GDM1 (cell line): Measurements from ENCODE around the gene KIZ.
"Not testable (repeated sequence)": the region's sequence is repeated elsewhere in the genome, so short reads cannot be mapped to it uniquely, and the experiment has no call there.

Experiments used
- DNase-seq: peaks from one replicate; lab custom pipeline; 2025; lab: John Stamatoyannopoulos, UW

KIZ gene

DNA sequence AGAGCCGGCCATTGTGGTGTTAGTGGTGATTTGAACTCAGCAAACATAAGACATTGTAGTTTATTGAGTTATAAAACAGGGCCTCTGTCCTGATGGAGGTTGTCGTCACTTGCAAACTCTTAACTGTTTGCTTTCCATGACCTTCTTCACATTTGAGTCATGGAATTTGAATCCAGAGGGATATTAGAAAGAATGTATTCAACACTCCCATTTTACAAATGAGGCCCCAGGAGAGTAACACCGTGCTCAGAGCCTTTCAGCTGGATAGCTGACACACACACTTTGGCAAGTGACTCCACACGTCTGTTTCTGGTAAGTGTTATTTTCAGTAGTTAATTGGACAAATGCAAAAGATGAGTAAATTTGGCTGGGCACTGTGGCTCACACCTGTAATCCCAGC lies 104.8 kb downstream of the KIZ start:
- DNase-seq, result no peak

DNA sequence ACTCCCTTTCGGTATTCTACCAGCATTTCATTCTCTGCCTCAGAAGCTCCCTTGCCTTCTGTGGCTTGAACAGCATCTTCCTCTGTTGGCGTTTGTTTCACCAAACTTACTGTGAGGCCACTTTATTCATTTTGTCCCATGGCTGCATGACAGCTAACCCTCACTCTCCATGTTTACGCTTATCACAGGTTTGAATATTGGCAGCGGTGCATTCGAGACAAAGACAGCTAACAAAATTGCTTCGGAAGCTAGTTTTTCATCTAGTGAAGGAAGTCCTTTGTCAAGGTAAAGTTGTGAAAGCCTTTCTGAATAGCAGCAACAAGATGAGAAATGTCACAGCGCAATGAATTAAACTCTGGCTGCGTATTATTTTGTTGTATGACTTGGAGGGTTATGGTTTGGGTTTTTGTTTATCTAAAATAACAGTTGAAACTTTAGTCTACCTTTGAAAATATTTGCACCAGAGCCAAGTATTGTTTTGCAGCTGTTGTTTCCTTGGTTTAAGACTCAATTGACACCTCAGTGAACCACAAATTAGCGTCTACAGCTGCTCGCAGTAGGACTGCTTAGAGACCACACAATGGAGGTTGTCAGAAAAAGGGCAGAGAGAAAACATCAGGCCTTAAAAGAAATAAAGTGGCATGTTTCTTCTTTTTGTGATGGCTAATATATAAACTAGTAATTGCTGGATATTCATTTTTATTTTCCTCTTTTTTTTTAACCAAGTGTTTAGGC lies 106.8 kb downstream of the KIZ start:
- DNase-seq, result no peak

DNA sequence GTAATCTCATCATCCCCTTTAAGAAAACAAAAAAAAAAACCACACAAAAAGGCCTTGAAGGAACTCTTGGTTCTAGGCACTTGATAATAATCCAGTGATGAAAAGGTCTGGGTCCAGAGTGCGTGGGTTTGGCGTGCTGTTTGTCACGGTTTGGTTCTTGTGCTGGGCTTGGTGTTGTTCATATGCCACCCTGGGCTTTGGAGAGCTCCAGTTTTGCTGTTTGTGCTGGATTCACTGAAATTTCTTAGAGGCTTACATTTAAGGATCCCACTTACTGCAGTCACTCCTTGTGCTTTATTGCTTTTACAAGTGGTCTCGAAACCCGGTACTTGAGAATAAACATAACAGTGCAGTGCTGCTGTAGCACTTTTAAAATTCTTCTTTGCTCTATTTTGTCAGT lies 108.4 kb downstream of the KIZ start:
- DNase-seq, result no peak

DNA sequence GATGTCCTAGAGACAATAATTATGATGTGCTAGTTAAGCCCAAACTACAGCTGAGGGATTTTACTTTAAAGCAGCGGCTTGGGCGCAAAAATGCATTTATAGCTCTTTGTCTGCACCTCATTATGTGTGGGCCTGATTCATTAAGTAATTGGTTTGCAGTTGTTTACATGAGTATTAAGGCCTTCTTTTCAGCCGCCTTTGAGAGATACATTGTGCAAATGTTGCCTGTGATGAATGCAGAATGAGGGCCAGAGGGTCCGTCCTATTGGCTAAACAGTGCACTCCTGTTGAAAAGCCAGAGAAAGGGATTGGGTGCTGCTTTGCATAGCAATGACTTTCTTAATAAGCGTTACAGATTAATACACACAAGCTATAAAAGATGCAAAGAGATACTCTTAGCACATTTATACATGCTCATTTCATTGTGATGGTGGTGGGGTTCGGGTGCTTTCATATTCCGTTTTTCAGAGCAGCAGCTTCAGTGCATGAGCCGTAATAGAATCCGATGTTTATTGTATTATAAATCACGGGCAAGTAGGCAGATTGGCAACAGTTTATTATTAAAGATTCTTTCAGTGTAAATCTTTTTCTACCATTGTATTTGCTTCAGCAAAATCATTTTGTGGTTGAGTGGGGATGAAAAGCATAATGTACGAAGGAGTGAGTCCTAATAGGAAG lies 109.1 kb downstream of the KIZ start:
- no peak for DNase-seq

DNA sequence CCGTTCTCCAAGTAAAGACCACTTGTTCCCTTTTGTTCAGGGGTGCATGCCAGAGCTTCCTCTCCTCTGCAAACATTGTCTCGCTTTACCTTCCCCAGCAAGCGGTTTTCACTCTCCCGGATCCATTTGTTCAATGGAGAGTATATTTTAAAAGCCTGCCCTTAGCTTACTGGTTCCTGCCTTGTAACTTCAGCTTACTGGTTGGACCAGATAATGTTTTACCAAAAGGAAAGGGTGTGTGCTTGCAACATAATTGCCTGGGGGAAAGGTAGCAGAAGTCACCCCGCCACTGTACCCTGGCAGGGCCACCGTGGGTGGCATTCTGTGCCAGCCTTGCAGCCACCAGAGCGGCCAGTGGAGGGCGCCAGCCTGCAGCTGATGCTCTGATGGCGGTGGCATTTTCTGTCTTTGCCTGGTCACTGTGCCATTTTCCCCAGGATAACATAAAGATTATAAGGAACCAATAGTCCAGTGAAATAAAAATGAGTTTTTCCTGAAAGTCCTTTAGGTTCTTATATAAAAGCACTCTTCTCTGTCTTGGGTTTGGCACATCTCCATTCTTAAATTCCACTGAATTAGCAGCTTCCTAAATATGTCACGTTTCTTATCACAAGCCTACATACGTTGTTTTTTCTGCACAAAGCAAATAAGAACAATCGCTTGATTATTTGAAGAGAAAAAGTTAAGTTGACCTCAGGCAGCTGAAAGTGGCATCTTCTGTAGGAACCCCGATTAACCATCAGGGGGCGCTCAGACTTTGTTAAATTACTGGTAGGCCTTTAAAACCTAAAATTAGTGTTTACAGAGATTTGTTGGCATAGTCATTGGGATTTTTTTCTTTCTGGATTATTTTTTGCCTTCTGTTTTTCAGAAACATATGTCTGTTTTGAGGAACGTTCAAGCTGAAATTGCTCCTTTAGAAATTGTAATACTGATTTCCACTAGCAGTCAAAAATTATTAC lies 109.9 kb downstream of the KIZ start:
- no peak for DNase-seq

DNA sequence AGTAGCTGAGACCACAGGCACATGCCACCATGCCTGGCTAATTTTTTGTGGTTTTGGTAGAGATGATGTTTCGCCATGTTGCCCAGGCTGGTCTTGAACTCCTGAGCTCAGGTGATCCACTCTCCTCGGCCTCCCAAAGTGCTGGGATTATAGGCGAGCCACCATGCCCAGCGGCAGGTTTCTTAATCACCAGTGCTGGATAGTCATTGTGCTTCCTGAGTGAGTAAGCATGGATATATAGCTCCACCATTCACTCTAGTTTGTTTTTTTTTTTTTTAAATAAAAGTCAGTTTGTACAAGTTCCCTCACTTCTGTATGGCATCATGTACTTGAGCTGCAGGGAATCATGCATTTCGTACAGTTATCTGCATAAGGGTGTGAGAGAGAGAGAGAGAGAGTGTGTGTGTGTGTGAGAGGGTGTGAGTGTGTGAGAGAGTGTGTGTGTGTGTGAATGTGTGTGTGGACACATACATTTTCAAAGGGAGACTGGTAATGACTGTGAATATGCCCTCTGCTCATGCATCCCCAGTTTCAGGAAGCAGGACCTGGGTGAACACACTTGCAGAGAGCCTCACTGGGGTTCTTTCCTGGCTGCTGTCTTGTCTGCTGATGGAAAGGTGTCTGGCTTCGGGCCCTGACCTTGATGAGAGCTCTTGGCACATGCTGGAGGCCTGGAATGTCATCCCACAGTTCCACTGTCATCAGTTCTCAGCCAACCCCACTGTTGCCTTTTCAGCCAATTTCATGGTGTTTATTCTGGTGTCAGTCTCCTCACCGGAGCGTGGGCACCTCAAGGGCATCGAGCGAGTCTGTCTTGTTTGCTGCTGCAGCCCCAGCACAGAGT lies 112.3 kb downstream of the KIZ start:
- DNase-seq, result no peak

DNA sequence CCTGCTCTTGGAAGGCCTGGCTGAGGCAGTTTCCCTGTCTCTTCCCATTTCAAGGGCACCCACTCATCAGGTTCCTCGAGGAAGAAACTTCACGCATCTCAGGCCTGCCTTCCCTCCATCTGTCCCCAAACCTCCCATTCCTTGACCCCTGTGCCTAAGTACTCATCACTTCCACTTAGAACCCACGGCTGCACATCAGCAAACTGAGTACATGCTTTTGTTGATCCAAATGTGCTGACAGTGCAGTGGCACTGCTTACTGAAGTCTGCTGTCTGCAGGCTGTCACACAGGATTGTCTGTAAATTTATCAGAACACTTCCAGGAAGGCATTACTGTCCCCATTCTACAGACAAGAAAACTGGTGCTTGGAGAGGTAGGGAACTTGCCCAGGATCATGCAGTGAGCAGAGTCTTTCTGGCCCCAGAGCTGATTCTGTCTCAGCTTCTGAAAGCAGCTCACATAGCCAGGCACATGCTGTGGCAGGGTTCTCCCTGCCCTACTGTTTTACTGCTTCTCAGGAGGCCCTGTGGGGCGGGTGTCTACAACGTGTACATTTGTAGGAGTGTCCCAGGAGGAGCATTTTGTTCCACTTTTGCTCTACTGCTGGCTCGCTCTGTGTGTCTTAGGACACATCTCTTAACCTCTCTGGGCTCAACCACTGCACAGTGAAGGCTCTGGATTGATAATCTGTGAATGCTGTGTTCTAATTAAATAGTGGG lies 113.1 kb downstream of the KIZ start:
- no peak for DNase-seq

DNA sequence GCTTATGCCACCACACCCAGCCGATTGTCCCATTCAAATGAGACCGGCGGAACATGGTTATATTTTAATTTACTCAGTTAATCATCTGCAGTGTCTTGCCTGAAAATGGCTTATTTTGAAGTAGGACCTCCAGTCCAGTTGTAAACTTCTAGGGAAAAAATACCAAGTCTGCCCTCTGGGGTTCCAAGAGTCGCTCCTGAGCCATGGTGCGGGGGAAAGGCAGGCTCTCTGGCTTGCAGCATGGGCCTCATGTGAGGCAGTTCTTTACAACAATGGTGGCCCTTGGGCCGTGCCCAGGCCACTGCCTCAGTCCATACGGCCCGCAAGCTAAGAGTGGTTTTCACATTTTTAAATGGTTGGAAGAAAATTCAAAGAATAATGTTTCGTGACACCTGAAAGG lies 114.5 kb downstream of the KIZ start:
- no peak for DNase-seq

DNA sequence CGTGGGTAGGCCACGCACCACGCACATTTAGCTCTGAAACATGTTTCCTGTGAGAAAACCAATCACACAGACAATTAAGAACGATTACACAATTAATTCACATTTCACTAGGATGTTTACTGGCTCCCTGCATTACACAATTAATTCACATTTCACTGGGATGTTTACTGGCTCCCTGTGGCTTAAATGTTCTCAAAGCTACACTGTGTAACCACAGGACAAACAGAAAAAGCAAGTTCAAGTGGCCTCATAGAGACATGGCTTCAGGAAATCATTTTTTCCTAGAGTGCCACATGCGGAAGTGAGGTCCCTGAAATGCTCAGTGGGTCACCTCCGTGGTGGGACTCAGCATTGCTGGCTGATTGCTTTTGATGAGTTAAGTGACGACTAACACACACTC lies 115.5 kb downstream of the KIZ start:
- DNase-seq, result no peak

DNA sequence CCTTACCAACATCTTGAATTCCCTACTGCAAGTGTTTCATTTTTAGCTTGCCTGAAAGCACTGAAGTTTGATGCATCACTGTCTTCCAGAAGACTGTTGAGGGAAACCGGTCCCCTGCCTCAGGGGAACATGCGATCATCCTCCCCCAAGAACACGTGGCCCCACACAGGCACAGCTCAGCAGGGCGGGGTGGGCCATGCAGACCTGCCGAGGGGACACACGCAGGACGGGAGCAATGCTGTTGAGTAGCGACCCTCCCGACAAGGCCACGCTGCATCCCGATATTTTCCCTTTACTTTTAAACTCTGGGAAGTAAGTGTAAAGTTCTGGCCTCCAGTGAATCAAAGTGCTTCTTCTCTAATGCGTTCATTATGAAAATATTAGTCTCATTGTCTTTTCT lies 117.9 kb downstream of the KIZ start:
- no peak for DNase-seq

DNA sequence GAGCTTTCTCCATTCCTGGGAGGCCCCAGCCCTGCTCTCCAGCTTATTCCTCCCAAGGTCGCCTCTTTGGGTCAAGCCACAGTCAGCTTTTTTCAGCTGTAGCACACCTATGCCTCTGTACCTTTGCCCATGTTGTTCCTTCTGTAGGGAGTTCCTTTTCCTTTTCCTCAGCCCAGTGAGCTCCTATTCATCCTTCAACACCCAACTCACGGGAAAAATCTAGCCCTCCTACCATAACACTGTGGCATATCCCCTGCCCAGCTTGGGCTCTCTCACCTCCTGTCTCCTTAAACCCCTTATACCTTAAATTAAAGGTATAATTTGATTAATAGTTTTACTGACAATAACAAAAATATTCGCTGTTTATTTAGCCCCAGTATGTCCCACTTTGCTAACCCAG lies 118.9 kb downstream of the KIZ start:
- DNase-seq, result no peak

DNA sequence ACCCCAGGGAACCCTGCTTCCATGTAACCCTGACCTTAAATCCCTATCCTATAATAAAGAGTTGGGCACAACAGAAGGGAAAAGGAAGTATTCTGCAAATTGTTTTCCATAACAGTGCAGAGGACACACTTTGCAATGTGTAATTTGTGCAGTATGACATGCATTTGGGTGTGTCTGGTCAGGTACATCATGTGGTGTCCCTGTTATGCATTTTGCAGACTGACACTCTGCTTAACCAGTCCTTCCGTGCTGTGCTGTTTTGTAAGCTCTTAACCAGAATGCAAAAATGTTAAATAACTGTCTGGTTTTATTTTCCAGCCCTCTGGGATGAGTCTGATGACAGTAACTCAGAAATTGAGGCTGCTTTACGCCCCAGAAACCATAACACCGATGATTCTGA lies 120.3 kb downstream of the KIZ start:
- DNase-seq, result no peak

DNA sequence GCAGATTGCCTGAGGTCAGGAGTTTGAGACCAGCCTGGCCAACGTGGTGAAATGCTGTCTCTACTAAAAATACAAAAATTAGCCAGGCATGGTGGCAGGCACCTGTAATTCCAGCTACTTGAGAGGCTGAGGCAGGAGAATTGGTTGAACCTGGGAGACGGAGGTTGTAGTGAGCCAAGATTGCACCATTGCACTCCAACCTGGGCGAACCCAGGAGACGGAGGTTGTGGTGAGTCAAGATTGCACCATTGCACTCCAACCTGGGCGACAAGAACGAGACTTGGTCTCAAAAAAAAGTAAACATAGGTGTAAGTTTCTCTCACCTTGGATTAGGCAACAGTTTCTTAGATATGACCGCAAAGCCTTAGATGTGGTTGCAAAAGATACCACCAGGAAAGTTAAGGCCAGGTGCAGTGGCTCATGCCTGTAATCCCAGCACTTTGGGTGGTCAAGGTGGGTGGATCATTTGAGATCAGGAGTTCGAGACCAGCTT lies 121.8 kb downstream of the KIZ start:
- not testable (repeated sequence) for DNase-seq

DNA sequence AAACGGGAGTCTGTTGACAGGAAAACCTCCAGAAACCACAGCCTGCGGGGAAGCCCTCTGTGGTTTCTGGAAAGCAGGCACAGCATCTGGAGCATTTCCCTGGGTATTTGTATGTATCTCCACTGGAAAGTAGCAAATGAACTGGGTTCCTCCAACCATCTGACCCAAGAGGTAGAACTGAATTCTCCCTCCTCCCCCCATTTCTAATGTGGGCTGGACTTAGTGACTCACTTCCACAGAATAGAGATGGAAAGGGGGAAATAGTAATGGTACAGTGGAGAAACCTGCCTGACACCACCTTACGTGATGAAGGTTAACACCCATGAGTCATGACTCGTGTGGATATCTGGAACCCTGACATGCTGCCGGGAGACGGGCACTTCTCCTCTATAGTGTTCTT lies 125.4 kb downstream of the KIZ start:
- no peak for DNase-seq

DNA sequence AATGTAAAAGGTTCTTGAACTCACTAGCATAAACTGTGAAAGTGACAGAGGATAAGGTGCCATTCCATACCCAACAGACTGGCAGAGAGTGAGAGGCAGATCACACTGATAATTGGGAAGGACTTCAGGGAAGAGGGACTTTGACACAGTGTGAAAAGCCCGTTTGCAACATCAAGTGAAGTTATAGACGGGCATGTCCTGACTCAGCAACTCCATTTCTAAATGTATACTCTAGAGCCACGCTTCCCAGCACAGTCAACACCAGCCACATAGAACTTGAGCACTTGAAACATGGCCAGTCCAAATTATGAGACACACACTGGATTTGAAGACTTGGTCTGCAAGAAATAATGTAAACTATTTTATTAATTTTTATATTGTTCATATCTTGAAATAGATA lies 131.3 kb downstream of the KIZ start:
- DNase-seq, result no peak

DNA sequence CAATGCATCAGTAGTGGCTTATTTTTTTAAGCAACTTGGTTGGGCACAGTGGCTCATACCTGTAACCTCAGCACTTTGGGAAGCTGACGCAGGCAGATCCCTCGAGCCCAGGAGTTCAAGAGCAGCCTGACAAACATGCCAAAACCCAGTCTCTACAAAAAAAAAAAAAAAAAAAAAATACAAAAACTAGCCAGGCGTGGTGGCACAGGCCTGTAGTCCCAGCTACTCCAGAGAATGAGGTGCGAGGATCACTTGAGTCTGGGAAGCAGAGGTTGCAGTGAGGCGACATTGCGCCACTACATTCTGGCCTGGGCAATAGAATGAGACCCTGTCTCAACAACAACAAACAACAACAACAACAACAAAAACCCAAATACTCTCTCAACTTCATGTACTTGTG lies 132.5 kb downstream of the KIZ start:
- DNase-seq, result no peak

DNA sequence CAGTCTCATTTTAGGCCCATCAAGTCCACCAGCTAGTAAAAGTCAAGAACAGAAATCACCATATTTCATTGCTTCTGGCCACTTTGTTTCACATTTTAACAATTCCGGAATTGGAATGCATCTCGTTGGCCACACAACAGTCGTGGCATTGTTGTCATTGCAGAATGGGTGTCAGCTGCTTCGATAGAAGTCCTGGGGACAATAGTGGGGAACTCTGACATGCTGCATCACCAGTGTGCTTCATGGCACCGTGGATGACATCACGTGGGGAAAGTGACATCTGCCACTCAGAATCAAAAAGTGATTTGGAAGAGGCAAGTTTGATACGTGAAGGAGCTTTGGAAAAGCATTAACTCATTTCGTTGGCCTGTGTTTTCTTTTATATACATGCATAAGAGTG lies 133.5 kb downstream of the KIZ start:
- DNase-seq, result no peak

DNA sequence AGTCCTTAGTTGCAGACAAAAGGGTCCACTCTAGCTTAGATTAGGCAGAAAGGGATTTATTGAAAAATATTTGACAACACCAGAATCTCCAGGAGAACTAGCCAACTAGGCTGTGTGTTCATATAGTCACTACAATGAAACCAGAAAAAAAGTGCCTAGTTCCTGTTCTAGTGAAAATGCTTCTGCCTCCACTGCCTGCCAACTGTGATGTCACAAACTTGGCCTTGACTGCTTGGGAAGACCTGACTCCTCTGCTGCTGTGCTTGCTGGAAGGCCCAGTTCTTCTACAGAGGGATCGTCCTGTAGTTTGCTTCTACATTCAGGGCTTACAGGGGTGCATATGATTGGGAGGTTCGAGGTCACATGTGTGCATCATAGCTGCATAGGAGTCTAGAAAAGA lies 136.9 kb downstream of the KIZ start:
- no peak for DNase-seq

DNA sequence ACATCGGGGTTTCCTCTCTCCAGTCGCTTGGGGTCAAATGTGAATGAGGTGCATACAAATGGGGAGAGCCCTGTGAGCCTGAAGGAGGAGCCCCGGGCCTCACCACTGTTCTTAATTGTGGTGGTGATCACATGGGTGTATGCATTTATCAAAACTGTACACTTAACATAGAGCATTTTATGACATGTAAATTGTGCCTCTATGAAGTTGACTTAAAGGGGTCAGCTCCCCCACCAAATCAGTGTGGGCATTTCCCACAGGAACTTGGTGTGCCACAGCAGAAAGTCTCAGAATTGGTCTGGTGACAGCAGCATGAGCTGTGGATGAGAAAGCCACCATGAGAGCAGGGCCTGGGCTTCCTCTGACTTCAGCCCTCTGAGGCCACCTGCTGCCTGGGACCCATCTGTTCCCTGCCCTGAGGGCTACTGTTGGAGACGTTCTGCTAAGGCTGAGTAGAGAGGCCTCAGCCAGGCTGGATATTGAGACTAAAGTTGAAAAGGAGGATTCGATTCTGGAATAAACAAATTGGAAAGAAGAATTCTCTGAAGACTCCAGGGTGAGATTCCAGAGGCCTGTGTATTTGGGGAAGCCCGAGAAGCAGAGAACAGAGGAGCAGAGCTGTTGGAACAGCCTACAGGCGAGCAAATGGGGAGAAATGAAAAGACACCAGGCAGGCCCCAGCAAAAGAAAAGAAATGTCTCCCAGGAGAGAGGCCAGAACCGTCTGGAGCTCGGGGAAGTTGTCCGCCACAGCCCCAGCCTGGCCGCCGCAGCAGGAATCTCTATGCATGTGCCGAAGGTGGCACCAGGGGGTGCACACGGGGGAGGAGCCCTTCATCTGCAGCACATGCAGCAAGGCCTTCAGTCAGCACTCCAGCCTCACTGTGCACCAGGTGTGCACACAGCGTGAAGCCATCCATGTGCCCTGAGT lies 139.6 kb downstream of the KIZ start:
- no peak for DNase-seq

DNA sequence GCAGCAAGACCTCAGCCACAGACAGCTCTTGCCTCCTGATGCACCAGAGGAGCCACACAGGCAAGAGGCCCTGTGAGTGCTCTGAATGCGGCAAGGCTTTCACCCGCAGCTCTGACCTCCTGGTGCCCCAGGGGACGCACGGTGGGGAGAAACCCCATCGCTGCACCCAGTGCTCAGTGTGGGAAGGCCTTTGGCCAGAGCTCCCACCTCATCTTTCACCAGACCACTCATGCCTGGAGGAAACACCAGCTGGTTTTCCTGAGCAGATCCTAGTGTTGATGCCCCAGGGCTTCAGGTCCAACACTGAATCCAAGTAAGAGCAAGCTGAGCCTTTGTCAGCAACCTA lies 140.3 kb downstream of the KIZ start:
- DNase-seq, result no peak
